ENCODE measurements around the gene CFAP57.

The CFAP57 gene

DNA sequence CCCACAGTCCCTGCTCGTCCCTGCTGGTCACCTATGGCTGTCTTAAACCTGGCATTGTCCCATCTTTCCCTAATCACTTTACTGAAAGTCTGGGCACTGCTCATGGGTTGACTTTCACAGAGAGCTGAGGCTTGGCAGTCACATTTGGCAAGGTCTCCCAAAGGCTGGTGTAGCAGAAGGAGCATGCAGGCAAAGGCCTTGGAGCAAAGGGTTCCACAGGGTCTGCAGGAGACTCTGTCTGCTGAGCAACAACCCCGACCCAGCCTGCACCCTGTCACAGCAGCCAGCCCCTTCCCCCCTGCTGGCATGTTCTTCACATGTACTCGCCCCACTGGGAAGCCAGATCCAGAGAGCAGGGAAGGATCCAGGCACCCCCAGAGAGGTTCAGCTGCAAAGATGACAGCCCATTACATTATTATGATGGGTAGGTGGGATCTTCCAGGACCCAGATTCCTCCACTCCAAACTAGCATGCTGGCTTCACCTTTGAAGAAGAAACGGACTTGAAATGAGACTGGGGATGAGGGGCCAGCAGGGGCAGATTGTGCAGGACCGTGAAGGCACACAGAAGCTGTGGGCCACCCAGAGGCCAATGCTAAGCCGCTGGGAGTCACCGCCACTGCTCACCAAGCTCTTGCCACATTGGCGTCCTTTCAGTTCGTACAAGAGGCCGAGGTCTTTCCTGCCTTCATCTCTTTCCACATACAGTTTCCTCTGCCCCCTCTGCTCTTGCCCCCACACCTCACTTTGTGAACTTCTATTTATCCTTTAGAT, 83.5 kb downstream of the CFAP57 start:
- DNase-seq (ENCODE audit: low read depth), result no peak

DNA sequence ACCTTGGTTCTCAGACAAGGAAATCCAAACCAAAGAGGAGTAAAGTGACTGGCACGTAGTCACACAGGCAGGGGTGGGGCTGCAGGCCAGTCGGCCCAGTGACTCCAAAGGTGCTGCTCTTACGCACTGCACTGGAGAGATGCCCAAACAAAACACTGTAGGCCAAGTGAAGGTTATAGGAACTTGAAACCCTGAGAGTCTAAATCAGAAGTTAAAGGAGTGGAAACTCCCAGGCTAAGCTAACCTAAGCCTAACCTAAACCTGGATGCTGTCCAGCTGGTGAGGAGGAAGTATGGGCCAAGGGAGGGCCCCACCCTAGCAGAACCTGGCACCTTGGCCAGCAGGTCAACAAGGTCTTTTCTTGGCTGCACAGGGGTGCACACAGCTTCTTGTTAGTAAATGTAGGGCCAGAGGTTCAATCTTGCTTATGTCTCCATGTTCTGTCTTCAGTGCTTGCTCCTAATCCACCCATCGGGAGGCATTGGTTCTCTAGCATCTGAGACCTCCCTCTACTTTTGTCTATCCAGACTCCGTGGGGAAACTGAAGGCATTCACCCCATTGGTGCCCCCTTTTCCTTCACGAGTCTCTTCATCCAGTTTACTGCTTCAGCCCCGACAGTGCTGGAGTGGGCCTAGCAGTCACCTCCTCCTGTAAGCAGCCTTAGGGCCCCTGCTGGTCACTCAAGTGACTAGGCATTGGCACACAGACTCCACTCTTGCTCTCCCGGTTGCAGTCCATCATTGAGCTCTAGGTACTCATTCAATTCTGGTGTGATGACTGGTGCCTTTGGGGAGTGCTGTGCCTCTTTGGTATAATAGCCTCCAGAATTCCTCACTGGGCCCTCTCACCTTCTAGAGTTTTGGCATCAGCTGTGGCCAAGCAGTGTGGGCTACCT, 84.8 kb downstream of the CFAP57 start:
- no peak for DNase-seq (ENCODE audit: low read depth)

DNA sequence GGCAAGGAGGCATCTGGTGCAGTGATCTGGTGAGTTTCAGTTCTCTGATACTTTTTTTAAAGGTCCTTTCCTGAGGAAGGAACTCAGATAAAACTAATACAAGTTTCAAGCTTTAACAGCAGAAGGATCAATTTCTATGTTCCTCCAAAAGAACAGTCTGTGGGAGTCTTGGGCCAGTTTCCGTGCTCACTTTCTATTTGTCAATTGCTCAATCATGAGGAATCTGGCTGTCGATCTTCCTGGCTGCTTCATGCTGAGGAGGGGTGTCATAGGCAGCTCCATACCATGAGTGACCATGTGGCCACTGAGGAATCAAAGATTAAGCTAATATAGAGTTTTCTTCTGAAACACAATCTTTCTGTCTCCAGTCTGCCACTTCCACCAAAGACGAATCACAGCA, 86.2 kb downstream of the CFAP57 start:
- DNase-seq (ENCODE audit: low read depth), result no peak

DNA sequence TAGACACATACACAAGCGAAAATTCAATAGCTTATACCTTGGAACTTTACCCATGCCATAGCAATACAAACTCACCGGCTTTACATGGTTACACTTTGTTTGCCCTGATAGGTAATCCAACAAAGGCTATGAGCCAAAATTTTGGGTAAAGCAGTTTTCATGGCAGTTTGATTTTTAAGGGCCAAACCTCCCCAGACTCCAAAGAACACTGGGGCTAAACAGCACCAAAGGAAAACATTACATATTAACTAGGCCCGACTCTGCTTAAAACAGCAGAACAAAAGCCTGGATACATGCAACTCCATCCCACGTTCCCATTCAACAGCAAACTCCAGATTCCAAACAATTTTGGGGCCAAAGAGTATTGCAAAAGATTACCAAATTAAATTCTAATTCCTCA, 93.3 kb downstream of the CFAP57 start:
- no peak for DNase-seq (ENCODE audit: low read depth)

- DNase-seq (ENCODE audit: low read depth), result no peak
These were observed 94.8 kb downstream of the CFAP57 start for GRCh38 chr1:43266881-43267280.

DNA sequence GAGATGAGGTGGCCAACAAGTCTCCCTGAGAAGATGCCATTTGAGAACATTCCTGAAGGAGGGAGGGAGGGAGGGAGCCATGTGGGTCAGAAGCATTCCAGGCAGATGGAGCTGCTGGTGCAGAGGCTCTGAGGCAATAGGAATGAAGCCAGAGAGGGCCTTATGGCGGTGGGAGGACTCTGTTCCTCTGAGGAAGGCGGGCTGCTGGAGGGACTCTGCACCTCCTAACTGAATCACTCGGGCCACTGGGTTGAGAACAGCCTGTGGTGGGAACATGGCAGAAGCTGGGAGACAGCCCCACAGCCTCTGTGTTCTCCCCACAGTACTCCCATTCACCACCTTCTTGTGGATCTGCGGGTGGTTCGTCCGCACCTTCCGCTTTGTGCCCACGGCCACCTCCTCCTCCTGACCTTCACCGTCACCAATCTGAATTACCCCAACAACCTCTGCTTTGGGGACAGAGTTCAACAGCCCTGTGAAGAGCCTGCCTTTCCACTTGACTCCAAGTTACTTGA, 95.2 kb downstream of the CFAP57 start:
- DNase-seq (ENCODE audit: low read depth), result no peak

- no peak for DNase-seq (ENCODE audit: low read depth)
These were observed 95.8 kb downstream of the CFAP57 start for GRCh38 chr1:43267818-43268425.

- DNase-seq (ENCODE audit: low read depth), result no peak
These were observed 97.7 kb downstream of the CFAP57 start, which contains the start of gene TMEM125 for GRCh38 chr1:43269627-43270375. TMEM125 (plus strand) TSS chr1:43269983; CDS start chr1:43272723, 2,740 bp downstream.

- DNase-seq (ENCODE audit: low read depth), result no peak
These were observed 98.4 kb downstream of the CFAP57 start for GRCh38 chr1:43270421-43271095.

DNA sequence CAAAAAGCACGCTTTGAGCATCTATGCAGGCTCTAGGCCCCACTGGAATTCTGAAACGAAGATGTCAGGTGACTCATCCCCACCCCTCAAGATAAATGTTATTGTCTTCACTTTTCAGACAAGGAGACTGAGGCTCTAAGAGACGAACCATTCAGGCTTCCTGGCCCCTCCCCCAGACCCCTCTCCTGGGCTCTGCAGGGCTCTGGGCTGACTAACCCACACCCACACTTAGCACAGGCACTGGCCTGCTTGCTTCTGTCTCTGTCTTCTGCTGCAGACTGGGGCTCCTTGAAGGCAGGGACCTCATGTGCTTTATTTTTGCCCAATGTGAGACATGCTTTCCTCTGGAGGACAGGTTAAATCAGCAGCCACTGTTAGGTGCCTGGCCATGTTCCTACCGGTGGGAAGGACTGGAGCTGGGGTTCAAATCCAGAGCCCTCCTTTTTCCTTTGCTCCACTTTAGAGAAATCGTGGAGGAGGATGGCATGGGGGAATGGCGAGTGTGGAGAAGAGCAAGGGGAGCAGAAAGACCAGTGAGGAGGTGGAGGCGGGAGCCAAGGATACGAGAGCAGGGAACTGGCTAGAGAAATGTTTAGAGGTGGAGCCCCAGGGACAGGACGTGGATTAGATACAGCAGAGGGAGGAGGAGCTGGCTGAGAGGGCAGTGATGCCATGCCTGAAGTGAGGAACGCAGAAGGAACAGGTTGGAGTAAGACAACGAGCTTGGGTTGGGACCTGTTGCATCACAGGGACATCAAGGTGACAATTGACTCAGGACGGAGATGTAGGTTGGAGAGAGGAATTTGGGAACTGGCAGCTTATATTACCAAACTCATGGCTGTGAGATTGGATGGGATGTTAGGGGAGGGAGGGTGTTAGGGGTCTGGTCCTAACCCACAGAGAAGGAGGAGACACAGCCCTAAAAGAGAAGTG, 99.3 kb downstream of the CFAP57 start:
- no peak for DNase-seq (ENCODE audit: low read depth)

GRCh38 chr1:43272161-43272560, 100.0 kb downstream of the CFAP57 start:
- no peak for DNase-seq (ENCODE audit: low read depth)

DNA sequence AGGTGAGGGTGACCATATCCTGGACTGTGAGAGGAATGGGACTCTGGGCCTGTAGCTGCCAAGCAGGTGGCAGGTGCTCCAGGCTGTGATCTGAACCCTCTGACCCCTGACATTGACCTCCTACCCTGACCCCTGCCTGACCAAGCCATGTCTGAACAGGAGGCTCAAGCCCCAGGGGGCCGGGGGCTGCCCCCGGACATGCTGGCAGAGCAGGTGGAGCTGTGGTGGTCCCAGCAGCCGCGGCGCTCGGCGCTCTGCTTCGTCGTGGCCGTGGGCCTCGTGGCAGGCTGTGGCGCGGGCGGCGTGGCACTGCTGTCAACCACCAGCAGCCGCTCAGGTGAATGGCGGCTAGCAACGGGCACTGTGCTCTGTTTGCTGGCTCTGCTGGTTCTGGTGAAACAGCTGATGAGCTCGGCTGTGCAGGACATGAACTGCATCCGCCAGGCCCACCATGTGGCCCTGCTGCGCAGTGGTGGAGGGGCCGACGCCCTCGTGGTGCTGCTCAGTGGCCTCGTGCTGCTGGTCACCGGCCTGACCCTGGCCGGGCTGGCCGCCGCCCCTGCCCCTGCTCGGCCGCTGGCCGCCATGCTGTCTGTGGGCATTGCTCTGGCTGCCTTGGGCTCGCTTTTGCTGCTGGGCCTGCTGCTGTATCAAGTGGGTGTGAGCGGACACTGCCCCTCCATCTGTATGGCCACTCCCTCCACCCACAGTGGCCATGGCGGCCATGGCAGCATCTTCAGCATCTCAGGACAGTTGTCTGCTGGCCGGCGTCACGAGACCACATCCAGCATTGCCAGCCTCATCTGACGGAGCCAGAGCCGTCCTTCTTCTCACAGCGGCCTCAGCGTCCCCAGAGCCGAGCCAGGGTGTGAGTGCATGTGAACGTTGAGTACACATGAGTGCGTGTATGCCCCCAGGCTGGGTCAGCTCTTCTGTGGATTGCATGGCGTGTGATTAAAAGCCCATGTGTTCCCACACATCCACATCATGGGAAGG, 100.7 kb downstream of the CFAP57 start:
- no peak for DNase-seq (ENCODE audit: low read depth)

GRCh38 chr1:43273708-43274107, 101.6 kb downstream of the CFAP57 start:
- no peak for DNase-seq (ENCODE audit: low read depth)

- DNase-seq (ENCODE audit: low read depth), result no peak
These were observed 102.1 kb downstream of the CFAP57 start for GRCh38 chr1:43274125-43274803.

DNA sequence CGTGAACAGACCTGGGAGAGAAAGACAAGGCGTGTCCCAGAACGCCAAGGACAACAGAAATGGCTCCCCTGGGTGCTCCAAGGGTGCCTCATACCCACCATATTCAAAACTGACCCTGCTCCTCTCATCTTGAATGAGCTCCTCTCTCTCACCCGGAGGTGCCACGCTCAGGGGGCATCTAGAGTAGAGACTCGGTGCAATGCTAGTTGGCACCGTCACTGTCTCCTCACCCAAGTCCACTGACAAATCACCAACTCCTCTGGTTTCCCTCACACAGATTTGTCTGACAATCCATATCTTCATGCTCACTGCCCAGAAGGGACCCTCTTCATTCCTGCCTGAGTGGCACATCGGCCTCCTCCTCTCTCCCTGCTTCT, 102.7 kb downstream of the CFAP57 start:
- DNase-seq (ENCODE audit: low read depth), result no peak

- DNase-seq (ENCODE audit: low read depth), result no peak
These were observed 103.9 kb downstream of the CFAP57 start for GRCh38 chr1:43275826-43276620.

DNA sequence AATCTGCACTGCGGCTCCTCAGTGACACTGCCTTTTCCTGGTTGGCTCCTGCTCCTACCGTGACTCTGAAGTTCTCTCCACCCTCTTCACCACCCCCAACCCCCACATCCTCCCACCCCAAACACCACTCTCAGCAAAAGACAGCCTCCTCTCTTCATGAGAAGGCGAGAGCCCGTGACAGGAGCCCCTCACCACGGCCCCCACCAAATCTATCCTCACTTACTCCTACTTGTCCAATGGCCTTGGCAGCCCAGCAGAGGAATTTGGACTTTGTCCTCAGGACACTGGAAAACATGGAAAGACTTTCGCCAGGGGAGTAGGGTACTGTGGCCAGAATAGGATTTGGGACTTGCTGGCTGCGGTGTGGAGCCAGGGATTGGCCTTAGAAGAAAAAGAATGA, 104.5 kb downstream of the CFAP57 start:
- DNase-seq (ENCODE audit: low read depth), result no peak
